C4-2B (cell line): ENCODE results near the gene FREM2.

ENCODE experiments used
- ZFX ChIP-seq: fragments of 450-650 bp; IDR thresholded peaks from 2 replicates; pipeline ENCODE4 v1.6.1; 2017
- TF ChIP-seq, protein P1 (sequence below): fragments of 450-650 bp; conservative IDR thresholded peaks from 2 replicates; pipeline ENCODE4 v1.5.1; 2017; ENCODE audit warnings: mild to moderate bottlenecking

DNA sequence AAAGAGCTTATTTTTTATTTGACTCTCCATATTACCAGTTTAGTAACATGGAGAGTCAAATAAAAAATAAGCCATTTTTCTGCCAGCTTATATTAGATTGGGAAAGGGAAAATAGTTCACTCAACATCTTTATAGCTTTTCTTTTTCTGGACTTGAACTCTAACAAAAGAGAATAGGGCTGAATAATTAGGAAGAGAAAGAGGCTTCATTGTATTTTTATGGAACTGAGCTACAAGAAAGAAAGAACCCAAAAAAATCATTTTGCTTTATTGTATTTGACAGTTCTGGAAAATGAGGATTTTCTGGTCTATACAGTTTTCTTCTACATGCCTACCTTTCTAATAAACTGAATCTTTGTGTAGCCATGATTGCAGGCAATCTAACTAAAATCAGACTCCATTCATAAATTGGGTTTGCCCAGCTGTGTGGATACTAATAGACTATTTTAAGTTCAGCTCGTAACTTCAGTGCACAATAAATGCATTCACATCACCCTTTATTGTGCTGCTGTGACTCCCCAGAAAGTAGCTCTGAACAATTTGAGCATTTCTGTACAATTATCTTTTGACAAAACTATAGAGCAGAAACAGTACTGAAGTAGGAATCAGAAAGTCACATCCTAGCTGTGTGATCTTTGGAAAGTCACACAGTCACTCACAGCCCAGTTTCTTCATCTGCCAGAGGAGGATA lies 188.5 kb downstream of the FREM2 start:
- TF ChIP-seq, protein P1, sequence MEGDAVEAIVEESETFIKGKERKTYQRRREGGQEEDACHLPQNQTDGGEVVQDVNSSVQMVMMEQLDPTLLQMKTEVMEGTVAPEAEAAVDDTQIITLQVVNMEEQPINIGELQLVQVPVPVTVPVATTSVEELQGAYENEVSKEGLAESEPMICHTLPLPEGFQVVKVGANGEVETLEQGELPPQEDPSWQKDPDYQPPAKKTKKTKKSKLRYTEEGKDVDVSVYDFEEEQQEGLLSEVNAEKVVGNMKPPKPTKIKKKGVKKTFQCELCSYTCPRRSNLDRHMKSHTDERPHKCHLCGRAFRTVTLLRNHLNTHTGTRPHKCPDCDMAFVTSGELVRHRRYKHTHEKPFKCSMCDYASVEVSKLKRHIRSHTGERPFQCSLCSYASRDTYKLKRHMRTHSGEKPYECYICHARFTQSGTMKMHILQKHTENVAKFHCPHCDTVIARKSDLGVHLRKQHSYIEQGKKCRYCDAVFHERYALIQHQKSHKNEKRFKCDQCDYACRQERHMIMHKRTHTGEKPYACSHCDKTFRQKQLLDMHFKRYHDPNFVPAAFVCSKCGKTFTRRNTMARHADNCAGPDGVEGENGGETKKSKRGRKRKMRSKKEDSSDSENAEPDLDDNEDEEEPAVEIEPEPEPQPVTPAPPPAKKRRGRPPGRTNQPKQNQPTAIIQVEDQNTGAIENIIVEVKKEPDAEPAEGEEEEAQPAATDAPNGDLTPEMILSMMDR = no peak
- no peak for TF ChIP-seq ZFX
